ENCODE measurements around the gene NRROS.
A peak's percentile ranks its signal among the peaks of the same experiment; 100 is the strongest.
"Not testable (repeated sequence)": the region's sequence is repeated elsewhere in the genome, so short reads cannot be mapped to it uniquely, and the experiment has no call there.

Gene NRROS

DNA sequence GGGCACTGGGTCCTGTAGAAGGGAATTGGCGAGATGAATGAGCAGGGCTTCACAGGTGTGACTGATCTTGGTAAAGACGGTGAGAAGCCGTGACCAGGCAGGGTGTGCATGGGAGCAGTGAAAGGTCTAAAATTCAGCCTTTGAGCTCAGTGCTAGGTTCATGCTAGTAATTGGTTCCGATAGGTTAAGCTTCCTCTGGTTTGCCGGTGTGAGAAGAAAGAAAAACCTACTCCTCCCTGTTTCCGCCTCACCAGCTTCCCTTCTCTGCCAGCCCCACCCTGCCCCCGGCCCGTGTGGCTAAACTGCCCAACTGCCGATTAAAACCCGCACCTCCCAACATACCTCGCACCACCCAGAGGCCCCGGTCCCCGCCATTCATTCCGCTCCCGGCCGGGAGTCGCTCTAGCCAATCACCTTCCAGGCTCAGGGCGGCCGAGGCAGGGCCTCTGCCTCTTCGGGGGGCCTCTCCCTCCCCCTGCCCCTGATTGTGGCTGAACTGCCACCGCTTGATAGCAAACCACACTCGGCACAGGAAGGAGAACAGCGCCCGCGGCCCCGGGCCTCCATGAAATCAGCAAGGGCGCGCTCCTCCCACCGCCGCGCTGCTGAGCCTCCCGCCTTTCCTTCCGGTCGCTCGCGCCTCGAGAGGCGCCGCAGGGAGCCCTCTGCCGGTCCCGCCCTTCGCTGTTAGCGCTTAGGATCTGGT, 7.3 kb upstream of the NRROS start:
- H3K9me3 Mint-ChIP-seq = no peaks in the 10 kb centered on the region
- ATAC-seq (replicated peaks) (peak; percentile 85), DNase-seq (peak; percentile 86 to 87 (median 87))
- H3K27me3 Mint-ChIP-seq = no peaks in the 10 kb centered on the region
- peak overlapping the region; percentile 69 for H3K4me3 Mint-ChIP-seq
- peak overlapping the region; percentile 61 to 72 for H3K27ac Mint-ChIP-seq
- H3K36me3 Mint-ChIP-seq (ENCODE audit: insufficient read depth) = peaks cover 18% of the 10 kb centered on the region
- peaks cover 37 to 47% of the 10 kb centered on the region in 2 donors for H3K4me1 Mint-ChIP-seq (ENCODE audit: low read depth in 2 of 2)

DNA sequence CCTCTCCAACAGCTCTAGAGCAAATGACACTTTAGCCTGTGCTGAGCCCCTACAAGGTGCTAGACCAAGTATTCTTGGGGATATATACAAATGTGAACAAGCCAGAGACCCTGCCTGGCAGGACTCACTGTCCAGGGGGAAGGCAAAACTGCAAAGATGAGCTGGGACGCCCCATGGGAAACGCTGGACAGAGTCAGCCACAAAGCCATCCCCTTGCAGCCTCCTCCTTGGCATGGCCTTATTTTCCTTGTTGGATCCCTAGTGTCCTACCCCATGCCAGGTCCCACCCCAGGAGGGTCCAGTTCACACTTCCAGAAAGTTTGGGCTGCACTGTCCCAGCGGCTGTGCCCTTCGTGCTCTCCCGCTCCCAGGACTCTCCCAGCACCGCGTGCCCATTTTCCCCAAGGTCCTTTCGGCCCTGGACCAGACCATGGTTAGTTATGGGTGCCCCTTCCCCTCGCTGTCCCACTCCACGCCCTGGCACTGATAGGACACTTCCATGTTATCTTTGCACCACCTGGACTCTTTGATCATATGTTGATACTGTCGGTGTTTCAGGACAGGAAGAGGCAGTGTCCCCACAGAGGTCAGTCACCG, 5.8 kb upstream of the NRROS start:
- peaks cover 46 to 56% of the 10 kb centered on the region in 2 donors for H3K4me1 Mint-ChIP-seq (ENCODE audit: low read depth in 2 of 2)
- DNase-seq (no peak), ATAC-seq (replicated peaks) (no peak)
- H3K9me3 Mint-ChIP-seq = no peaks in the 10 kb centered on the region
- H3K27me3 Mint-ChIP-seq = no peaks in the 10 kb centered on the region
- H3K4me3 Mint-ChIP-seq = peak overlapping the region; percentile 69
- peaks cover 18% of the 10 kb centered on the region for H3K36me3 Mint-ChIP-seq (ENCODE audit: insufficient read depth)
- peak overlapping the region; percentile 35 to 44 for H3K27ac Mint-ChIP-seq

DNA sequence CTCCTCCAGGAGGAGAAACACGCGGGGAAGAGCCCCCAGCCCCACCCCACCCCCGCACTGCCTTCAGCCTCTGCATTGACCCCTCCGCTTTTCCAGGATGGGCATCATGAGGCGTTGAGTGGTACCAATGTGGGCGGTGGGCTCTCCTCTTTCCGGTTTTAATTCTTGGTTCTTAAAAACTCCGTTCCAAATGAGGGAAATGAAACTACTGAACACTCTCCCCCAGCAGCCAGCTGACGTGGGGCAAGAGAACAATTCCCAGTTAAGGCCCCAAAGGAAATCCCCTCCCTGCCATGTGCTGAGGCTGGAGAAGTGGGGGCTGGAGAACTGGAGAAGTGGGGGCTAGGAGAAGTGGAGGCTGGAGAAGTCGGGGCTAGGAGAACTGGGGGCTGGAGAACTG, 5.3 kb upstream of the NRROS start:
- no peak for DNase-seq
- Mint-ChIP-seq H3K4me1 (ENCODE audit: low read depth in 2 of 2) (peaks cover 50 to 62% of the 10 kb centered on the region in 2 donors), H3K27ac (peak overlapping the region; percentile 35 to 44), H3K36me3 (ENCODE audit: insufficient read depth) (peaks cover 18% of the 10 kb centered on the region), H3K9me3 (no peaks in the 10 kb centered on the region), H3K27me3 (no peaks in the 10 kb centered on the region), H3K4me3 (peak overlapping the region in 1 of 2 donors; percentile 69)
- no peak for ATAC-seq (replicated peaks)

DNA sequence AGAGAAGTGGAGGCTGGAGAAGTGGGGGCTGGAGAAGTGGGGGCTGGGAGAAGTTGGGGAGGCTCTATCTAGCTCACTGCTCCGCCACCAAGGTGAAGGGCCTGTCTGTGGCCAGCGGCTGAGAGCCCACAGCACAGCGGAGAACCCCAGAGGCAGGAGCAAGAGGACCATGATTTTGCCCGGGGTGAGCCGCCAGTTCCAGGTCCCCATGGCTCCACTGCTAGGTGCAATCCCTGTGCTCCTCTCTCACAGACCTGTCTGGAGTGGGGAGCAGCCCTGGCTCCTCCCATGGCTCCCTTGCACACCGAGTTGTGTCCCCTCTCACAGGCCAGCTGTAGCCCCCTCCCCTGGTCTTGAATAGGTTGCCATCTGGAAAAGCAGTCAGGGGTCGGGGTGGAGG, 4.7 kb upstream of the NRROS start:
- DNase-seq (no peak), ATAC-seq (replicated peaks) (no peak)
- Mint-ChIP-seq H3K9me3 (no peaks in the 10 kb centered on the region), H3K4me1 (ENCODE audit: low read depth in 2 of 2) (peaks cover 46 to 61% of the 10 kb centered on the region in 2 donors), H3K27me3 (no peaks in the 10 kb centered on the region), H3K36me3 (ENCODE audit: insufficient read depth) (peaks cover 14% of the 10 kb centered on the region), H3K27ac (no peak overlapping the region), H3K4me3 (no peak overlapping the region)

DNA sequence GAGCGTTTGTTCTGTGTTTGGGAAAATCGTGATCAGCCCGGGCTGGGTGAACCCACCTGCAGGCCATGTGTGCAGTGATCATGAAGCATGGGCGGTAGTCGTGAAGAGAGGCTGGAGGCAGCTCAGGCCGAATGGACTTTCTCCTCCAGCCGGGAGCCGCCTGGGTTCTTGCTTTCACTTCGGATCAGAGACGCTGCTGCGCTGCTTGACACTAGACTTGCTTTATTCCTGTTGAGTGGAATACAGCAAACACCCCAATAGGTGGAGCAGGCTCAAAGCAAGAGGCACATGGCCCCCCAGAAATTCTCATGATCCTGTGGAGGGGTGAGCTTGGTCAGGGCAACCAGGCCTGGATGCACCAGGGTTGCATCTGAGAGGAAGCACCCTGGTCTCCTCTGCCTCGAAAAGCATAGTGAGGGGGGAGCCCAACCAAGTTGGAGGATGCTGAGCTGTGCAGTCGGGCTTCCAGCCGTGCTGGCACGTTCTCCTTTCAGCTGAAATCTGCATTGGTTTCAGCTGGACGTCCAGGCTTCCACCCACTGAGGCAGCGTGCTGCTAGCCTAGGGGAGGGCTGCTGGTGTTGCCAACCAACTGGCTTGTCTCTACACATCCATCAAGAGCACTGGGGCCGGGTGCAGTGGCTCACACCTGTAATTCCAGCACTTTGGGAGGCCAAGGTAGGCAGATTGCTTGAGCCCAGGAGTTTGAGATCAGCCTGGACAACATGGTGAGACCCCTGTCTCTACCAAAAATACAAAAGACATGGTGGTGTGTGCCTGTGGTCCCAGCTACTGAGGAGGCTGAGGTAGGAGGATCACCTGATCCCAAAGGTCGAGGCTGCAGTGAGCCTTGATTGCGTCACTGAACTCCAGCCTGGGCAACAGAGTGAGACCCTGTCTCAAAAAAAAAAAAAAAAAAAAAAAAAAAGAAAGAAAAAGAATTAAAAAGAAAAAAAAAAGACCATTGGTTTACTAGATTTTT, 2.8 kb upstream of the NRROS start:
- Mint-ChIP-seq H3K9me3 (no peaks in the 10 kb centered on the region), H3K4me3 (no peak overlapping the region), H3K4me1 (ENCODE audit: low read depth in 2 of 2) (peaks cover 44 to 58% of the 10 kb centered on the region in 2 donors), H3K36me3 (ENCODE audit: insufficient read depth) (peaks cover 13% of the 10 kb centered on the region), H3K27ac (peak overlapping the region; percentile 94 to 95), H3K27me3 (no peaks in the 10 kb centered on the region)
- ATAC-seq (replicated peaks) (no peak), DNase-seq (no peak)

DNA sequence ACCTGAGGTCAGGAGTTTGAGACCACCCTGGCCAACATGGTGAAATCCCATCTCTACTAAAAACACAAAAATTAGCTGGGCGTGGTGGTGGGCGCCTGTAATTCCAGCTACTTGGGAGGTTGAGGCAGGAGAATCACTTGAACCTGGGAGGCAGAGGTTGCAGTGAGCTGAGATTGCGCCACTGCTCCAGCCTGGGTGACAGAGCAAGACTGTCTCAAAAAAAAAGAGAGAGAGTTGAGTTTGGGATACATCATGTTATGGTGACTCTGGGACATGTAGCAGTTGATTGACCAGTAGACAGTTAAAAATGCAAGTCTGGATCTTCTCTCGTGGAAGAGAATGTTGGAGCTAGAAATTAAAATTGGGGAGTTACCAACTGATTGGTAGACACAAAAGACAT, 1.6 kb upstream of the NRROS start:
- not testable (repeated sequence) for DNase-seq; H3K9me3 Mint-ChIP-seq; H3K27me3 Mint-ChIP-seq; ATAC-seq (replicated peaks)
- H3K4me1 Mint-ChIP-seq (ENCODE audit: low read depth in 2 of 2) = peaks cover 48 to 62% of the 10 kb centered on the region in 2 donors
- peak overlapping the region; percentile 2 to 32 for H3K4me3 Mint-ChIP-seq
- H3K27ac Mint-ChIP-seq = peak overlapping the region; percentile 94 to 95
- peaks cover 14% of the 10 kb centered on the region for H3K36me3 Mint-ChIP-seq (ENCODE audit: insufficient read depth)

DNA sequence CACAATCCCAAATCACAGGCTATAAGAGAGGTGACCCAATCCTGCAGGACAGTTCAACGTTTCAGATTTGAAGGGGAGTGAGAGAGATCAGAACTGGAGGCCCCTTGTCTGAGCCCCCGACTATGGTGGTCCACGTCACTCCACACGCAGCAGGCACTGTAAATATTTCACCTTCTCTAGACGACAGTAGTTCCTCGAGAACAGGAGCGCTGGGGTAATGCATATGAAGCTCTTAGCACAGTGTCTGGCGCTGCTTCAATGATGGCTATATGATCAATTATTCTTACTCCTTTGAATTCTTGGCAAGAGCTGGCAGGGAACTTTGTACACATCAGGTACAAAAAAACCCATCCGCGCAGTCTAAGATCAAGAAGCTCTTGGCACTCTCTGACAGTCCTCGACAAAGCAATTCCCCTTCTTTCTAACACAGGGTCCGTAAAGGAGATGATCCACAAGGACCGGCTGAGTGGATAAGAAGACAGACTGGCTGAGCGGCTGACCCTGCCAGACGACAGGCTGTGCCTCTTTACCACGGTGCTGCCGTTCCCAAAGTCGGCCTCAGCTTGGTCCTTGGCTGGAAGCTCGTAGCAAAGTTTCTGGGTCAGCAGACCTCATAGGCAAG, 522 bp upstream of the NRROS start:
- Mint-ChIP-seq H3K4me1 (ENCODE audit: low read depth in 2 of 2) (peaks cover 49 to 68% of the 10 kb centered on the region in 2 donors), H3K4me3 (peak overlapping the region; percentile 87 to 95), H3K27ac (peak overlapping the region; percentile 94 to 95), H3K9me3 (no peaks in the 10 kb centered on the region), H3K27me3 (no peaks in the 10 kb centered on the region), H3K36me3 (ENCODE audit: insufficient read depth) (peaks cover 14% of the 10 kb centered on the region)
- ATAC-seq (replicated peaks) (peak; percentile 1), DNase-seq (no peak)

DNA sequence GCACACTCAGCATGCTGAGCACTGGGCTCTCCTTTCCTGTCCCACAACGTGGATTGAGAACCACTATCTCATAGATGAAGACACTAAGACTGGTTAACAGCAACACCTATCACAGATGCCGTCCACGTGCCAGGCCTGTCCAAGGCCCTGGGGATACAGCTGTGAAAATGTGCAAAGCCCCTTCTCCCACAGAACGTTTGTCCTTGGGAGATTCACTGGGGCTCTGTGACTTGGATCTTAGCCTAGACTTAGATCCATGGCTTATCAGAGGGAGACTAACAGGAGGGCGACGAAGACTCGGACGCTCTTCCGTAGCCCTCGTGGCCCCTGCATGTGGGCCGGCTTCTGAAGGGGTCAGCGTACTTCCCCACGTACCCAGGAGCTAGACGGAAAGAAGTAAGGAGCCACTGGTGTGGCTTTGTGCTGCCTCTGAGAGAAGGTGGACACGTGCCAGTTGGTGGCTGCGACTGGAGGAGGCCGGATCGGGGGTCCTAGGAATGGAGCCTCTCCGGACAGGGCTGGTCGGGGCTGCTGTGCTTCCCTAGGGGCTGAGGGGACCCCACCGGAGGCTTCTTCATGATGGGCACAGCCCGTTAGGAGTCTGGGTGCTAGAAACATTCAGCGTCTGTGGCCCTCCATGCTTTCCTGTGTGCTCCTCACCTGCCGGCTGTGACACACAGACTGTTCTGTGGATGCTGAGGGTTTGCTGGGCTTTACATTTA, 964 bp downstream of the NRROS start:
- Mint-ChIP-seq H3K36me3 (ENCODE audit: insufficient read depth) (peaks cover 21% of the 10 kb centered on the region), H3K9me3 (no peaks in the 10 kb centered on the region), H3K27ac (peak overlapping the region; percentile 94 to 95), H3K4me1 (ENCODE audit: low read depth in 2 of 2) (peaks cover 60 to 77% of the 10 kb centered on the region in 2 donors), H3K4me3 (peak overlapping the region; percentile 87 to 95), H3K27me3 (no peaks in the 10 kb centered on the region)
- ATAC-seq (replicated peaks) = peak; percentile 18
- DNase-seq = no peak

DNA sequence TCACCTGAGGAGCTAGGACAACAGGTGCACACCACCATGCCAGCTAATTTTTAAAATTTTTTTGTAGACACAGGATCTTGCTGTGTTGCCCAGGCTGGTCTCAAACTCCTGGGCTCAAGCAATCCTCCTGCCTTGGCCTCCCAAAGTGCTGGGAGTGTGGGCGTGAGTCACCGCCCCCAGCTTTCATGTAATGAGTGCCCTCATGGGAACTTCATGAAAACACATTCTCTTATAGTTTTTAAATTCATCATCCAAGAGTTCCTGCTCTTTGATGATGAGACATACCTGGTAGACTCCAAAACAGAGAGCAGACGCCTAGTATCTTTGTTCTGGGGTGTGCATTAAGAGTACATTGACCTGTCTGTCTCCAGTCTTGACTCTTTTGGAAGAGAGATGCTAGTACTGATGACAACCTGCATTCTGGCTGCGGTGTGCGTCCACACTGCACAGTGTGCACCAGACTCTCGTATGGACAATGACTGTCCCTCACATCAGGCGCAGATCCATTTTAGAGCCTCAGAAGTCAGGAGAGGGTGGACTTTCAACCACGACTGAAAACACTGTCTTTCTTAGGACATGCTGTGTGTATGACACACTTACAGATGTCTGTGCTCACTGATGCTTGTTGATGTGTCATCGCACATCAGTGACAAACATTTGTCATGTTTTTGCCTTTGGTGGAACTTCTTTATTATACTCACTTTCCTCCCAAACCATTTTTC, 2.0 kb downstream of the NRROS start:
- Mint-ChIP-seq H3K4me1 (ENCODE audit: low read depth in 2 of 2) (peaks cover 69 to 81% of the 10 kb centered on the region in 2 donors), H3K27ac (peak overlapping the region; percentile 94 to 95), H3K4me3 (peak overlapping the region; percentile 87 to 95), H3K27me3 (no peaks in the 10 kb centered on the region), H3K36me3 (ENCODE audit: insufficient read depth) (peaks cover 17% of the 10 kb centered on the region), H3K9me3 (no peaks in the 10 kb centered on the region)
- no peak for ATAC-seq (replicated peaks)
- DNase-seq = no peak

DNA sequence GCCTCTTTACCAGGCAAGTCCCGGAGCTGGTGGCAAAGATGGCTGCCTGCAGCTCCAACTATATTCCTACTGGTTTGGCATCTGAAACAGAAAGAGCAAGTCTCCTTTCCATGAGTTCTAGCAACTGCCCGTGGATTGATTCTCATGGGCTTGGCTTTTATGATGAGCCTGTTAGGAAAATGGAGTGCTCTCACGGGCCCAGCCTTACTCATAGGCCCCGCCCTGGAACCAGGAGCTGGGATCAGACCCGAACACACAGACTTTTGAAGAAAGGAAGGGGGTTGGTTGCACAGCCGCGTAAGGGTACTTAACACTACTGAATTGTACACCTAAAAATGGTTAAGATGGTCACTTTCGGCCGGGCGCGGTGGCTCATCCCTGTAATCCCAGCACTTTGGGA, 2.9 kb downstream of the NRROS start:
- ATAC-seq (replicated peaks) (no peak), DNase-seq (no peak)
- H3K4me3 Mint-ChIP-seq = peak overlapping the region; percentile 87 to 95
- peak overlapping the region; percentile 94 to 95 for H3K27ac Mint-ChIP-seq
- H3K36me3 Mint-ChIP-seq (ENCODE audit: insufficient read depth) = peaks cover 19% of the 10 kb centered on the region
- peaks cover 66 to 85% of the 10 kb centered on the region in 2 donors for H3K4me1 Mint-ChIP-seq (ENCODE audit: low read depth in 2 of 2)
- H3K27me3 Mint-ChIP-seq = no peaks in the 10 kb centered on the region
- no peaks in the 10 kb centered on the region for H3K9me3 Mint-ChIP-seq

DNA sequence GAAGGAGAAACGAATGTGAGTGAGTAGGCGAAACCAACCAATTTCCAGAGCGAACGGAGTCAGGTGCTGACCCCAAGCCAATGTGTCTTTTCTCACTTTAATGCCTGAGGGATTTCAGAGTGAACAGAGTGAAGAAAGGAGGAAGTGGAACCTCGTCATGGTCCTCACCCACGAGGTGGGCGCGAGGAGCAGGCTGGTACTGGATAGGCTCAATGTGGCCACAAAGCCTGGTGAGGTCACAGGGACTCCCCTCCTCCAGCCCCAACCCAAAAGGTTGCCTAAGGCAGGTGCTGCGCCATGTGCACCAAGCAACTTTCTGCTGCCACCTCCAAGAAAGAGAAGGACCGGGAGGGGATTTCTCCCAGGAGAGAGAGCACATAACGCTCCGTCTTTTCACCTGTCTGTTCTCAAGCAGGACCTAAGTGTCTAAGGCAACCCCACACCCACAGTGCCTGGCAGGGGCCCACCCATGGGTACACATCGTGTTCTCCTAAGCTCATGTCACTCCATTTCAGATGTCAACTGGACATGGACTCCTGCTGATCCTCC, 3.8 kb downstream of the NRROS start:
- peak; percentile 59 for ATAC-seq (replicated peaks)
- peak overlapping the region; percentile 87 to 95 for H3K4me3 Mint-ChIP-seq
- peaks cover 61 to 79% of the 10 kb centered on the region in 2 donors for H3K4me1 Mint-ChIP-seq (ENCODE audit: low read depth in 2 of 2)
- H3K9me3 Mint-ChIP-seq = no peaks in the 10 kb centered on the region
- no peaks in the 10 kb centered on the region for H3K27me3 Mint-ChIP-seq
- peak overlapping the region; percentile 94 to 95 for H3K27ac Mint-ChIP-seq
- peaks cover 19% of the 10 kb centered on the region for H3K36me3 Mint-ChIP-seq (ENCODE audit: insufficient read depth)
- DNase-seq = peak in 2 of 3 experiments; percentile 29 to 44

DNA sequence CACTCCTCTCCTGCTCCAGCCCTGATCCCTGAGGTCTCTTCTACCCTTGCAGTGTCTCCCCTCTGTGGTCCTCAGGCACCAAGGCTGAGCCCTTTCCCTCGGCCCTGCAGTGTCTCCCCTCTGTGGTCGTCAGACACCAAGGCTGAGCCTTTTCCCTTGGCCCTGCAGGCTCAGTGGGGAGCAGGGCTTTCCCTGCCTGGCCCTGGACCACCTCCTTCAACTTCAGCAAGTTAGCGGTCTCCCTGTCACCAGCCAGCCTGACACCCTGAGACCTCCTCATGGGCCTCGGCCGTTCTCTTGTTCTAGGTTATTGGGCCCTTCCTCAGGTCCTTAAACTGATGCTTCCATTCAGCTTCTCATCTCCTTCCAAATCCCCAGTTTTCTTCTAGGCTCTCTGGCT, 4.3 kb downstream of the NRROS start:
- H3K9me3 Mint-ChIP-seq = no peaks in the 10 kb centered on the region
- ATAC-seq (replicated peaks) (no peak), DNase-seq (no peak)
- H3K27me3 Mint-ChIP-seq = no peaks in the 10 kb centered on the region
- H3K4me3 Mint-ChIP-seq = peak overlapping the region; percentile 87 to 95
- peaks cover 59 to 77% of the 10 kb centered on the region in 2 donors for H3K4me1 Mint-ChIP-seq (ENCODE audit: low read depth in 2 of 2)
- H3K27ac Mint-ChIP-seq = peak overlapping the region; percentile 94 to 95
- peaks cover 21% of the 10 kb centered on the region for H3K36me3 Mint-ChIP-seq (ENCODE audit: insufficient read depth)

Measured in effector memory CD8-positive, alpha-beta T cell (primary cell).